Germinal center (tissue), 1 donor: ENCODE data around the gene SIVA1.
"Not testable (repeated sequence)": the region's sequence is repeated elsewhere in the genome, so short reads cannot be mapped to it uniquely, and the experiment has no call there.

Experiments used
- DNase-seq: peaks from one replicate; pipeline ENCODE4 v3.0.0; 2012; ENCODE audit warnings: mixed read lengths, low spot score

The SIVA1 gene

DNA sequence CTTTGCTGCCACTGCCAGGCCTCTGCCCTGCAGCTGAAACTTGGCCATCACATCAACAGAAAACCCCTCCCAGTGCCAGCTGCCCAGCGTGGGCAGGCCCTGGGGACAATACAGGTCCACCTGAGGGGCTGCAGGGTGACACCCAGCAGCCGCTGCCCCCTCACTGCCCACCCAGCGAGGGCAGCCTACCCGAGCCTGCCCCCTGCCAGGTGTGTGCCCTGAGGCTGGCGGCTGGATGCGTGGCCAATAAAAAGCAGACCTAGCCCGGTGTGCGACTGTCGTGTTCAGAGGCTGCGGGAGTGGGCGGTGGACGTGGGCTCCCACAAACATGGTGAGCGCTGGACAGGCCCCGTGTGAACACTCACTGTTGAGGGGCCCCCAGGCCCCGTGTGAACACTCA lies 33.6 kb upstream of the SIVA1 start:
- DNase-seq, result no peak

DNA sequence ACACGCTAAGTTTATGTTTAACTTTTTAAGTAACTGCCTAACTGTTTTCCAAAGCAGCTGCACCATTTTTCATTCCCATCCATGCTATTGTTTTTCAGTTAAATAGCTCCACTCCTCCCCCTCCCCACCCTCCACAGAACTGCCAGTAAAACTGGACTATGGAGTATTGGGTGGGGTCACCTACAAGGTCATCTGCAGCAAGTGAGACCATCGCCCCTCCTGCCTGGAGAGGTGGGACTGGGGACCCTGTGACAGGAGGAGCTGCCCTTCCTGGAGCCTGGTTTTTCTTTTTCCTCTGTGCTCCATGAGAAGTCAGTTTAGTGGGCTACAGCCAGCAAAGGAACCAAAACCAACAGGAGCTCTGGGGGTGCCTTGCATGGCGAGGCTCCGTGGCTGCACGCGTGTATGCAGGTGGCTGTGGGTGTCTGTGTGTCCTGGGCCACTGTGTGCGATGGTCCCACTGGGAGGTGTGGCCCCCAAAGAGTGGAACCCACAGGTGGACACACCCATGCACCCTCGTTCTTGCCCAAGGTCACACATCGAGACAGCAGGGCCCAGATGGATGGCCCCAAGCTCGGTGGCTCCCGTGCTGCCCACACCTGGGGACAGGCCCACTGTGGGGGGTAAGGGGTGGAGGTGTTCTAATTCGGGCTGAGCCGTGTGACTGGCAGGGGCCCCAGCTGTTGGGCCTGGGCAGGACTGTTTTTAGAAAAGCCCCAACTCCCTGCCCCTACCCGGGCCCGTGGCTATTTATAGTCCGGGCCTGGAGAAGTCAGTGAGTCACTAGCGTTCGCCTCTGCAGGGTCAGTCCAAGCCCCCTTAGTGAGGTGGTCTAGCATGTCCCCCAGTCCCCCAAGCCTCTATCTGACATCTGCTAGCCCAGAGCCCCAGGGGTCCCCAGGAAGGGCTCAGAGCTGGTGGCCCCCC lies 31.2 kb upstream of the SIVA1 start:
- no peak for DNase-seq

DNA sequence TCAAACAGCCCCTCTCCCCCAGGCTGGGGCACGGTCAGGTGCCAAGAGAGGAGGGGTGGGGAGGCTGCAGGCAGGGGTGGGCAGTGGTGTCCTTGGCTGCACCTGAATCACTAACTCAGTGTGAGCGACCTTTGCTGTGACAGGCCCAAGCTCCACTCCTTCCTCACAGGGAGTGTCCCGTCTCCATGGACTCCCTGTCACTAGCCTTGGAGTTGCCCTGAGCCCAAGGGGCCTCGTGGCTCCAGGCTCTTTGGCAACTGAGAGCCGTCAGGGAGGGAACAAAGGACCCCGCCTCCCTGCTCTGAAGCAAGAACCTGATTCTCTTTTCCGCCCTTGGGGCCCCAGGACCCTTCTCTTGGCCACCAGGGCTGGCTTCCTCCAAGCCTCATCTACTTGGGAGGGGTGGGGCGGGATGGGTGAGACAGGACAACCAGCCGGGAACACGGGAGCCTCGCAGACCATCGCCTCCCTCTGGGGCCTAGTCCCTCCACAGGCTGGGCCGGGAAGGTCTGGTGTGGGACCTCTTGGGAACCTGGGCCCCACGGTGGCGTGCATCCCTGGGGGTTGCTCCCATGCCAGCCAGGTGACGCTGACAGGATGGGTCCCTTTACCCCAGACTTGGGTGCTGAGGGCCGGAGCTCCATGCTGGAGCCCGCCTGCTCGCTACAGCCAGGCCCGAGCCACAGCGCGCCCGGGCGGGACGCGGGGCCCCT lies 29.9 kb upstream of the SIVA1 start:
- no peak for DNase-seq

DNA sequence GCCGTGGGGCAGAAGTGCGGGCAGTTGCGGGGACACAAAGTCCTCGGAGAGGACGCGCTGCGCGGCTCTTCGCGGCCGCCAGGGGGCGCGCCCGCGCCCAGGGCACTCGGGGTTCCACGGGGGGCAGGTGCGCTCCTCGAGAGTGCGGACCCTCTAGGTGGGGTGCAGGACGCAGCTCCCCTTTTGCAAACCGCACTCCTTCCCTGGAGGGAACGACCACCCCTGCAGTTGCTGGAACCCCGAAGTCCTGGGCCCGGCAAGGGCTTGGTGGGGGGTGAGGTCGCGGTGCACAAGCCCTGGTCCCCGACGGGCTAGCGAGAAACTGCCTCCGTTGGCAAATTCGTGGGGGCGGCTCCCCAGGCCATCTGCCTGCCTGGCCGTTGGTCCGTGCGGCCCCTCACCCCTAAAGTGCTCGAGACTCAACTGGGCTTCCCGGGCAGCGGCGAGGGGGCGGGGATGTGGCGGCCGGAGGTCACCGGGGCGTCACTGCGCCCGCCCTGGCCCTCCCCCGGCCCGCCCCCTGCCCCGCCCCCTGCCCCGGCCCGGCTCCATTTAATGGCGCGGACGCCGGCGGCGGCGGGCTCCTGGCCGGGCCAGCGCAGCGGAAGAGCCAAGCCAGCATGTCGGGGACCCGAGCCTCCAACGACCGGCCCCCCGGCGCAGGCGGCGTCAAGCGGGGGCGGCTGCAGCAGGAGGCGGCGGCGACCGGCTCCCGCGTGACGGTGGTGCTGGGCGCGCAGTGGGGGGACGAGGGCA lies 29.1 kb upstream of the SIVA1 start, which contains the start of gene ADSS1:
ADSS1 (plus strand) TSS at position 579 of the 756 bp plus-strand sequence; CDS start at position 621, 42 bp downstream.
- peak; percentile 86 for DNase-seq

DNA sequence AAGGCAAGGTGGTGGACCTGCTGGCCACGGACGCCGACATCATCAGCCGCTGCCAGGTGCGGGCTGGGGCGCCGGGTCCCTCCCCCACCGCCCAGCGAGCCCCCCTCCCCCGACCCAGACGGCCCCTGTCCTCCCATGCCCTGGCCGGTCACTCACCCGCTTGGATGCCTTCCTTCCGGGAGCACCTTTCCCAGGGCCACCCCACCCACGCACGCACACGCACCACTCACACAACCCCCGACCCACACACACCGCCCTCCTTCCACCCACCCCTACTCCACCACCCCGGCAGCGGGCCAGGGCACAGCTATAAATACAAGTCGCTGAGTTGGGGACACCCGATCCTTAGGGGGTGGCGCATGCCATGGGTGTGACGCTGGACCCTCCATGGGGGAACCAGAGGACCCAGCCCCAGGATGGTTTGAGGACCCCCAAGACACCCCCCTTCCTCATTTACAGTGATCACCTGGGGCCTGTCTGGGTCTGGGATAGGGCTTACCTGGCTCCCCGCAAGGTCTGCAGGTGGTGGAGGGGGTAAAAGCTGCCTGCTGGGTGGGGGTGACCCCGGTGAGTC lies 28.5 kb upstream of the SIVA1 start:
- DNase-seq, result no peak

DNA sequence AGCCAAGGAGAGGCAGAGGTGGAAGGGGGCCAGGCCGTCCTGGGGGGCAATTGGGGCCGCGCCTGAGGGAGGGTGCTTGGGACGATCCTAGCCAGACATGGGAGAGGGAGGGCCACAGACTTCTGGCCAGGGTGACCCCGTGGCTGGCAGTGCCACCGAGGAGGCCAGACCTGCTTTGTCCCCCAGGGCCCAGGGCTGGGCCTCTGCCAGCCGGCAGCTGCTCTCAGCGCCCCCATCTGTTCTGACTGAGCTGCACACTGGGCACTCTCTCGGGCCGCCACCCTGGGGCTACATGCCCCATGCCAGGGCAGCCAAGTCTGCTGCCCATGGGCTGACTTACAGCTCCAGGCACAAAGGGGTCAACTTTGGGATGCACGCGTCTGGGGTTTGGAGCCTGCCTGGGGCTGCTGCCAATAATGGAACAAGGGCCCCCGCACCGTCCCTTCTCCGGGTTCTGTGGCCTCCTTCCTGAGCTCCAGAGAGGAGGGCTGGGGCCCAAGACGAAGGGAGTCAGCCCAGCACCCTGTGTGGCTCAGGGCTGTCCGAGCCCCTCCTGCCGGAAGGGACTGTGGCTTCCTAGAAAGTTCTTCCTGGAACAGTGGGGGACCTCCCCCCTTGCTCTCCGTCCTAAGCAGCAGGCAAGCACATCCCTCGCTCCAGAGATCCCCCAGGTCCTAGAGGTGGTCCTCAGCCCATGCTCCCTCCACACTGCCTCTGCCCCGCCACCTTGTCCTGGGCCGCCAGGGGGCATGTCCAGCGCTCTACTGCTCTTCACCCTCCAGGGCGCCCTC lies 27.8 kb upstream of the SIVA1 start:
- no peak for DNase-seq

DNA sequence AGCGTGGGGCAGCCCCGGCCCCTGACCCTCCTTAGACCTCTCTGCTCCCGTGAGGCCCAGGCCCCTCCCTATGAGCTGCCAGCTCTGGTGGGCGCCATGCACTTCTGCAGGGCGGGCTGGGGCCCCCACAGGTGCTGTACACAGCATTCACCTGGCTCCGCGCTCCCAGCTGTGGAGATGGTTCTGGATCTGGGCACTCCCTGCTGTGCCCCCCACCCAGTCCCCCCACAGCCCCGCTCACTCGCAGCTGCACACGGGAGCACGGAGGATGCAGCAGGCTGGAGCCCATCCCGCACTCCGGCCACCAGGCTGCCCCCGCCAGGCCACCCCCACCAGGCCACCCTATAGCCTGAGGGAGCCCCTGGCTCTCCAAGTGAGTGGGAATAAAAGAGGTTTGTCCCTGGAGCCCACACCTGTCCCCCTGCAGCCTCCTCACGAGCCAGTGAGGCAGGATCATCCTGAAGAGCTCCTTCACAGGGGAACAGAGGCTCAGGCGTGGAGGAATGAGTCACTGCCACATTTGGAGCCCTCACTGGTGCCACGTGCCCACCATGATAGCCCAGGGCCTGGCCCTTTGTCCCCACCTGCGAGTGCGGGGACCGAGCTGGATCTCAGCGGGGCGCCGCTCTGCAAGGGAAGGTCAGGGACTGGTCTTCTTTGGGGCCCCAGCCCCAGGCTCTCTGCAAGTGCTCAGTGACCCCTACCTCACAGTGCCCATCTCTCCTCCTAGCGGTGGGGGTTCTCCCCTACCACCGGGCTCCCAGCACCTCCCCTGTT lies 27.0 kb upstream of the SIVA1 start:
- DNase-seq, result no peak

DNA sequence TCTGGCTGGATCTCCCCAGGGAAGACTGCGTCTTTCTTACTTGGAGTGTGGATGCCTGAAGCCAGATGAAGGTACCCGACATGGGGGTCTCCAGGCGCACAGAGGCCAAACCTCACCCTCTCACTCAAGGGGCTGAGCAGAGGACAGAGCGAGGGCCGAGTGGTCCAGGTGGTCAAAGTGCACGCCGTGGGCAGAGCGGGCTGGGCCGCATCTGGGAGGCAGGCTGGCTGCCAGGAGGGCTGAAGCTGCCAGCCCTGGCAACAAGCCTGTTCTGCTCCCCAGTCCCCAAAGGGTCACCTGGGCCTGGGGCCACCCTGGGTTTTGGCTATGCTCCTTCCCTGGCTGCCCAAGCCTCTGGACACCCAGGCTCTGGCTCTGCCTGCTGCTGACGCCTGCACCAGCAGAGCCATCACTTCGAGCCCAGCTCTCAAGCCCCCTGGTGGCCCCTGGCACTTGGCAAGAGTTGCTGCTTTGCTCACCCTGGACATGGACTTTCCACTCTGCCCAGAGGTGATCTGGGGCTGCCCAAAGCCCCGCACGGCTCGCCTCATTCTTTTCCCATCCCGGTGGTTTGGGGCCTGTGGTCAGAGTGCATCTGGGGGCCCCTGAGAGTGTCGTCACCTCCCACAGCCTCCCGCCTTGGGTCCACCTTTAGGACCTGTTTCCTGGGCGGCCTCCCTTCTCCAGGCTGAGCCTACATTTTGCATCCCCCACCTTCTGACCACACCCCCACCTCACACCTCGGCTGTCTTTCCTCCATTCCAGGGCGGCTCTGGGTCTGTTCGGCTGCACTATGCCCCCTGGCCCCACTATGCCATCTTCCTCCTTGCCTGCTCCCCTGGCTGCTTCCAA lies 26.1 kb upstream of the SIVA1 start:
- DNase-seq, result no peak

DNA sequence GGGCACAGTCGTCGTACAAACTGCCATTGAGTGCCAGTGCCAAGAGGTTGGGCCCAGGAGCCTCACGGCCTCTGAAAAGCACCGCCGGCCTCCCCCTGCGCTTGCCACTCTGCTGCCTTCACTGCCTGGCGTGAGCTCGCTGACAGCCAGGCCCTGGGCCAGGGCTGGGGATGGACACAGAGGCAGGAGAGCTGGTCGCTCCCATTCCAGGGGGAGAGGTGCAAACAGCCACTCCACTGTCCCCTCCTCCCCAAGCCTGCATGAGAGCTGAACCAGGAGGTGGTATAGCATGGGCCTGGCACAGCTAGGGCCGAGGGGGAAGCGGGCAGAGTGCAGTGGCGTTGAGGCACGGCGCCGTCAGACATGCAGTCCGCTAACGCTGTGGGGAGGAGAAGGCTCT lies 24.3 kb upstream of the SIVA1 start:
- no peak for DNase-seq

DNA sequence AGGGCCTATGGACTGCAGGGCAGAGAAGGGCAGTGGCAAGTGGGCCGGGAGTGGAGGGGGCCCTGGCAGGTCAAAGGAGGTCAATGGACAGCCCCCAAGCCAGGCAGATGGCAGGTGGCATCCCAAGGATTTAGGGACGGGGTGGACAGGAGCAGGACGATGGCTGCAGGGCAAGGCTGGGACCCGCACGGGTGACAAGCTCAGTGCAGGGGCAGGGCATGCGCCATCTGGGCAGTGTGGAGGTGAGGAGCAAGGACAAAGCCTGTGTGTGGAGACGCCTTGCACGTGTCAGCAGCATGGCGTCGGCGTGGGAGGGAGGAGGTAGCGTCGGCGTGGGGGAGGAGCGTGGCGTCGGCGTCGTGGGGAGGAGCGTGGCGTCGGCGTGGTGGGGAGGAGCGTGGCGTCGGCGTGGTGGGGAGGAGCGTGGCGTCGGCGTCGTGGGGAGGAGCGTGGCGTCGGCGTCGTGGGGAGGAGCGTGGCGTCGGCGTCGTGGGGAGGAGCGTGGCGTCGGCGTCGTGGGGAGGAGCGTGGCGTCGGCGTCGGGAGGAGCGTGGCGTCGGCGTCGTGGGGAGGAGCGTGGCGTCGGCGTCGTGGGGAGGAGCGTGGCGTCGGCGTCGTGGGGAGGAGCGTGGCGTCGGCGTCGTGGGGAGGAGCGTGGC lies 23.6 kb upstream of the SIVA1 start:
- DNase-seq, result not testable (repeated sequence)

DNA sequence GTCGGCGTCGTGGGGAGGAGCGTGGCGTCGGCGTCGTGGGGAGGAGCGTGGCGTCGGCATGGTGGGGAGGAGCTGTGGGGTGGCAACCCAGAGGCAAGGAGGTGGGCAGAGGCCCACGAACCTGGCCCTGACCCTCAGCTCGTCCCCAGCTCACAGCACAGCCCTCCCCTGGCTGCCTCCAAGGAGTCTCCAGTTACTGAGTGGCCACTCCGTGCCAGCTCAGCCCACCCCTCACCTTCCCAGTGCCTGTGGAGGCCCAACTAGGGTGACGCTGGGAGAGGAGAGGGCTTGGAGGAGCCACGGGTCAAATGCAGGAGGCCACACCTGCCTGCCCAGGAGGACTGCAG lies 23.1 kb upstream of the SIVA1 start:
- no peak for DNase-seq

DNA sequence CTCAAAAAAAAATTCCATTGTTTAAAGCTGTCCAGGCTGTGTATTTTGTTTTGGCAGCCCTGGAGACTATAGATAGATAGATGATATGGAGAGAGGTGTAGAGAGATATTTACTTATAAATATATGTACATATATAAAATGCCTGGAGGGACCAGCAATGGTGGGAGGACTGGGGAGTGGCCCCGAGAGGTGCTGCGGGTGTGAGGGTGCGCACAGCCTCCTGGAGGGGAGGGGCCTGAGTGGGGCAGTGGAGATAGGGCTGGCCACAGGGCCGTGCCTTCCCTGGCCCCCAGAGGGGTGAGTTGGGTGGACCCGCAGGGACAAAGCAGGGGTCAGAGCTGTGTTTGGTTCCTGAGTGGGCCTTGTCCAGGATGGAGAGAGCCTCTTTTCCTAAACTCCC lies 22.5 kb upstream of the SIVA1 start:
- no peak for DNase-seq

DNA sequence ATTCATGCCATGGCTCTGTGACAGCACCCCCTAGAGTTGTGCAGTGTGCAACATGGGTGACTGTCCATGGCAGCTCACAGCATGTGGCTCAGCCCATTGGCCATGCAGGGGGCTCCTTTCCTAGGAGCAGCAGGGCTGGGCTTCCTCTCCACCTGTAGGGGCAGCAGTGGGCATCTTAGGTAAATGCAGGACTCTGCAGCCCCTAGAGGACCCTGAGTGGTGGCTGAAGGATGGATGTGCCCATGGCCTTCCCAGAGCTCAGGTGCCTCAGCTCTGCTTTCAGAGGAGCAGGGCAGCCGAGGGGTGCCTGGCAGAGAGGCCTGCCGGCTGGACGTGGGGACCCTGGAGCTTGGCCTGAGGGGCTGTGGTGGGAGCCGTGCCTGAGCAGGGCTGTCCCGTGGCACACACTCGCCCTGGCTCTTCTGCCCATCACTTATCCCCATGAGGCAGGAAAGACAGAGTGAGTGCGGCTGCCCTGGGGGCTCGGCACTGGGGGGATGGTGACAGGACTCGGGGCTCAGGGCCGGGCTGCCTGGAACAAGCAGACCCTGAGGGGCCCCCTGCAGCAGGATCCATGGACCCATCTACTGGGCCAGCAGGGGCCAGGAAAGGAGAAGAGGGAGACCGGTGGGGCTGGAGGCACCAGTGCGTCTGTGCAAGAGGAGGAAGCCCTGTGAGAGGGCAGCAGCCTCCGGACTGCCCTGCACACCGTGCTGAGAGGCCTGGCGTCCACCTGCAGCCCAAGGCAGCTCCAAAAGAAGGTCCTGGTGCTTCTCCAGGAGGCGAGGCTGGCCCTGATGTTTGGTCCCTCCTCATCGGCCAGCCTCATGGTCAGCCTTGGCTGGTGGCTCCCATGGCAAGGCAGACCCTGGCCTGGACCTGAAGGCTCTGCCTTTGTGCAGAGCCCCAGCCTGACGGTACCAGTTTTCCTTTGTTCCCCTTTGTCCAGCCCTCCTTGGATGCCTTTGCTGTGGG lies 21.3 kb upstream of the SIVA1 start:
- no peak for DNase-seq

DNA sequence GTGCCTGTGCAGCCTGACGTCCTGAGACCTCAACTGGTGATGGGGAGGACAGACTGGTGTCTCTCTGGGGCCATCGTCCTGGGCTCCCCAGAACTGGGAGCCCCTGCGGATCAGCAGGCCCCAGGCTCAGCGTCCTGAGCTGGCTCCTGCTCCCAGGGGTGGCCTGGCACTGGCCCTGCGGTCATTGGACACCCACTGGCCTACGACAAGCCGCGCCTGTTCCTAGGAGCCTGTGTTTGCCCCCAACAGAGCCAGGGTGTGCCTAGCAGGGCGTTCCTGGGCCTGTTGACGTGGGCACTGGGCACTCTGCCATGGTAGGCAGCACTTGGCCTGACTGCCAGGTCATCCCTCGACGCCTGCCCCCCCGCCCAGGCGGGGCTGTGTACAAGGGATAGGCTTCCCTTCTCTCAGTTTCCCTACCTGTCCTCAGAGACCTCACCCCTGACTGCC lies 20.6 kb upstream of the SIVA1 start:
- no peak for DNase-seq

DNA sequence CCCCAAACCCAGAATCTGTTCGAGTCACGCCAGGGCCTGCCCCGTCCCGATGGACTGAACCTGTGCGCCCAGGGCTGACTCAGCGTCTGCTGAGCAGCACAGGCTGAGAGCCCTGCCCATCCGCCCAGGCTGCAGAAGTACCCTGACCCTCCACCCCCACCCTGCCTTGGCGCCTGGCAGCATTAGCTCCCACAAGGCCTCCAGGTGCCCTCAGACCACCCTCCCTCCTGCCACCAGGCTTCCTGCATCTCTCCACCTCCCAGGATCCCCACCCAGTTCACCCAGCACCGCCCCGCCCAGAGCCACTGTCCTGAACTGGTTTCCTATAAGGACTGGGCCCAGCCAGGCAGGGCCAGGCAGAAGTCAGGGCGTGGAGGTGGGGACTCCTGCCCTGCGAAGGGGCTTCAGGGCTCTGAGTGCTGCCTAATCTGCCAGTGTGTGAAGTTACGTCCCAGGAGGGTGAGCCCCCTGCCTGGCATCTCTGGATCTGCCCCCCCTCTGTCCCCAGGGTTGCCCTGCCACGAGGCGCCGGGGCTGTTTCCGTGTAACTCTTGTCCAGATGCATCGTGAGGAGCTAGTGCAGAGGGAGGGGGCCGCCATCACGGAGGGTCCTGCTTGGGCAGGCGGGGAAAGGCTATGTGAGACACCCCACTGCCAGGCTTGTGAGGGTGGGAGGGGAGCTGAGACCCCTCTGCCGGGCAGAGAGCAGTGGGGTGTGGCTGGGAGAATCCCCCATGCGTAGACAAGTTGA lies 19.8 kb upstream of the SIVA1 start:
- no peak for DNase-seq

DNA sequence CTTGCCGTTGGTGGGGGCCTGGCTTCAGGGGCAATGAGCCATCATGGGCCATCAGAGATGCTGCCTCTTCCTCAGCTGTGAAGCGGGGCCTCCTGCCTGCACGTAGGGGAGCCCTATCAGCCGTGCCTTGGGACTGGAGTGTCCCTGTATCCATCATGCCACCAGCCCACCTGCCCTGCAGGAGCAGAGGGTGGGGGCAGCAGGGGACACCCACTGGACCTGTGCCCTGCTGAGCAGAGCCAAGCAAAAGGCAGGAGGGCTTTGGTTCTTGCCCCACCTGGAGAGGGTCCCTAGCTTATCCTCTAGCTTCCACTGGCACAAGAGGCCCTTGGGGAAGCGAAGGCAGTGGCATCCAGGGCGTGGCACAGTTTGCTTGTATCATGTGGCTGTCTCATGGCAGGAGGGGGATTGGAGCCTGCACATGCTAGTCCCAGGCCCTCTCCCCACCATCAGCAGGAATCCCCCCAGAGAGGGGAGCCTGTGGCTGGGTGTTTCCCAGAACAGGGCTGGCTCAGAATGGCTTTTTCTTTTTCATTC lies 18.8 kb upstream of the SIVA1 start:
- DNase-seq, result no peak

DNA sequence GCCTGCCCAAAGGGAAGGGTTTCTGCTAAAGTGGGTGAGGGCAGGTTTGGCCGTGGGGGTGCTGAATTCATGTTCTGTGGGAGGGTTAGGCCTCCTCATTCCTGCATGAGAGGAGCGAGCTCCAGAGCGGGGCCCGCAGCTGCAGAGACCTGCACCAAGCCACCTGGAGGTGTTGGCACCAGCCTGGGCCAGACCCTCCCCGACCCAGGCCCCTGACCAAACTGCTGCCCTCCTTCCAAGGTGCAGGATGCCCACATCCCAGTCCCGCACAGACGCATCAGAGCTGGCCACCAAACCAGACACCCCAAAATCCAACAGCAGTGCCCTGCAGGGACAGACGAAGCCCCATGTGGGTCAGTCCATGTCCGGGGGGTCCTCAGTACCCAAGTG lies 18.4 kb upstream of the SIVA1 start:
- DNase-seq, result no peak
